Stimulated activated naive CD8-positive, alpha-beta T cell treated with anti-CD3 and anti-CD28 coated beads, Interleukin-15, Interleukin-2, amounts not matched to agents 100 U/mL and 50 U/mL, for 24 hours (primary cell): ENCODE measurements around the gene BAD.
A peak's percentile ranks its signal among the peaks of the same experiment; 100 is the strongest.

ENCODE experiments used
- ATAC-seq: fragments of 150-1000 bp; cut with Tn5 transposase; one replicate; pipeline ENCODE4 v1.10.0; 2021
- DNase-seq: peaks from one replicate; pipeline ENCODE4 v3.0.0; 2021

Gene BAD

GRCh38 chr11:64243236-64243854 lies 41.1 kb downstream of the BAD start:
- no peak for ATAC-seq

GRCh38 chr11:64241491-64242374 lies 42.7 kb downstream of the BAD start:
- DNase-seq, result peak; percentile 49
- ATAC-seq, result peak; percentile 2

More at GRCh38 chr11:64243236-64243854, 41.1 kb downstream of the BAD start:
- no peak for DNase-seq

GRCh38 chr11:64241241-64241490 lies 43.3 kb downstream of the BAD start:
- peak; percentile 100 for DNase-seq
- ATAC-seq, result peak; percentile 83

- DNase-seq, result peak; percentile 99
- ATAC-seq, result peak; percentile 66
Observed at GRCh38 chr11:64240435-64241240, 43.8 kb downstream of the BAD start, which contains the start of gene FKBP2. TSS of gene FKBP2 (plus strand) at chr11:64241095. CDS start at chr11:64242388, 1,293 bp downstream.

- no peak for ATAC-seq
- DNase-seq, result no peak
Observed at GRCh38 chr11:64239662-64240434, 44.6 kb downstream of the BAD start.

GRCh38 chr11:64238999-64239398 lies 45.5 kb downstream of the BAD start:
- no peak for ATAC-seq

GRCh38 chr11:64238076-64238475 lies 46.4 kb downstream of the BAD start:
- ATAC-seq, result no peak
- DNase-seq, result no peak

More at GRCh38 chr11:64238999-64239398, 45.5 kb downstream of the BAD start:
- DNase-seq, result no peak

- DNase-seq (no peak), ATAC-seq (no peak)
Observed at GRCh38 chr11:64237484-64237951, 46.9 kb downstream of the BAD start.

- DNase-seq (no peak), ATAC-seq (no peak)
Observed at GRCh38 chr11:64235437-64236161, 48.9 kb downstream of the BAD start.

- ATAC-seq (peak; percentile 56), DNase-seq (peak; percentile 67)
Observed at GRCh38 chr11:64234647-64235379, 49.7 kb downstream of the BAD start.

- DNase-seq (peak; percentile 78), ATAC-seq (peak; percentile 49)
Observed at GRCh38 chr11:64233913-64234586, 50.4 kb downstream of the BAD start, which contains the start of gene VEGFB. TSS of gene VEGFB (plus strand) at chr11:64234584. CDS start at chr11:64234834, 250 bp downstream.

- ATAC-seq (no peak), DNase-seq (no peak)
Observed at GRCh38 chr11:64232967-64233315, 51.5 kb downstream of the BAD start.

- no peak for DNase-seq
- no peak for ATAC-seq
Observed at GRCh38 chr11:64232182-64232966, 52.1 kb downstream of the BAD start.

GRCh38 chr11:64231546-64231945 lies 52.9 kb downstream of the BAD start:
- ATAC-seq, result no peak
- no peak for DNase-seq

- DNase-seq, result no peak
- ATAC-seq, result no peak
Observed at GRCh38 chr11:64230985-64231365, 53.5 kb downstream of the BAD start.

GRCh38 chr11:64230171-64230984 lies 54.1 kb downstream of the BAD start, which contains the start of gene DNAJC4:
TSS of gene DNAJC4 (plus strand) at chr11:64230548. CDS start at chr11:64230855, 307 bp downstream.
- ATAC-seq (peak; percentile 45), DNase-seq (peak; percentile 92)

- DNase-seq (no peak), ATAC-seq (no peak)
Observed at GRCh38 chr11:64229744-64230170, 54.7 kb downstream of the BAD start.
